Activated naive CD8-positive, alpha-beta T cell (primary cell): ENCODE measurements around the gene CHM.

ENCODE experiments used
- H3K27ac Mint-ChIP-seq: one replicate; pipeline ENCODE4 v1.8.0; 2021; ENCODE audit warnings: mixed read lengths
- H3K27me3 Mint-ChIP-seq: one replicate; pipeline ENCODE4 v1.8.0; 2021; ENCODE audit warnings: mixed read lengths
- H3K36me3 Mint-ChIP-seq: one replicate; pipeline ENCODE4 v1.8.0; 2021; ENCODE audit warnings: mixed read lengths
- H3K4me1 Mint-ChIP-seq: one replicate; pipeline ENCODE4 v1.8.0; 2021; ENCODE audit warnings: low read depth, mixed read lengths
- H3K4me3 Mint-ChIP-seq: one replicate; pipeline ENCODE4 v1.8.0; 2021; ENCODE audit warnings: mild to moderate bottlenecking, mixed read lengths
- H3K9me3 Mint-ChIP-seq: one replicate; pipeline ENCODE4 v1.8.0; 2021; ENCODE audit warnings: low read depth, mixed read lengths

CHM gene

GRCh38 chrX:85903692-85904471 lies 143.5 kb downstream of the CHM start:
- Mint-ChIP-seq H3K27me3 (no peaks in the 10 kb centered on the region), H3K4me3 (no peak overlapping the region), H3K27ac (no peak overlapping the region), H3K9me3 (no peaks in the 10 kb centered on the region), H3K36me3 (no peaks in the 10 kb centered on the region), H3K4me1 (no peaks in the 10 kb centered on the region)

GRCh38 chrX:85897362-85898126 lies 149.8 kb downstream of the CHM start:
- no peaks in the 10 kb centered on the region for H3K9me3 Mint-ChIP-seq
- H3K27ac Mint-ChIP-seq = no peak overlapping the region
- no peaks in the 10 kb centered on the region for H3K27me3 Mint-ChIP-seq
- H3K36me3 Mint-ChIP-seq = peaks cover 10% of the 10 kb centered on the region
- H3K4me1 Mint-ChIP-seq = no peaks in the 10 kb centered on the region
- no peak overlapping the region for H3K4me3 Mint-ChIP-seq

- H3K27me3 Mint-ChIP-seq = no peaks in the 10 kb centered on the region
- H3K9me3 Mint-ChIP-seq = no peaks in the 10 kb centered on the region
- H3K27ac Mint-ChIP-seq = no peak overlapping the region
- no peak overlapping the region for H3K4me3 Mint-ChIP-seq
- H3K36me3 Mint-ChIP-seq = peaks cover 5% of the 10 kb centered on the region
- no peaks in the 10 kb centered on the region for H3K4me1 Mint-ChIP-seq
Observed at GRCh38 chrX:85882601-85883000, 164.8 kb downstream of the CHM start.

GRCh38 chrX:85870585-85870984 lies 176.8 kb downstream of the CHM start:
- no peak overlapping the region for H3K4me3 Mint-ChIP-seq
- no peaks in the 10 kb centered on the region for H3K4me1 Mint-ChIP-seq
- no peak overlapping the region for H3K27ac Mint-ChIP-seq
- no peaks in the 10 kb centered on the region for H3K9me3 Mint-ChIP-seq
- H3K27me3 Mint-ChIP-seq = no peaks in the 10 kb centered on the region
- peaks cover 31% of the 10 kb centered on the region for H3K36me3 Mint-ChIP-seq

- Mint-ChIP-seq H3K4me3 (no peak overlapping the region), H3K36me3 (peaks cover 29% of the 10 kb centered on the region), H3K9me3 (no peaks in the 10 kb centered on the region), H3K27me3 (no peaks in the 10 kb centered on the region), H3K27ac (no peak overlapping the region), H3K4me1 (no peaks in the 10 kb centered on the region)
Observed at GRCh38 chrX:85865324-85865723, 182.0 kb downstream of the CHM start.

GRCh38 chrX:85859426-85859825 lies 187.9 kb downstream of the CHM start:
- Mint-ChIP-seq H3K27ac (no peak overlapping the region), H3K36me3 (no peaks in the 10 kb centered on the region), H3K4me3 (no peak overlapping the region), H3K9me3 (no peaks in the 10 kb centered on the region), H3K4me1 (no peaks in the 10 kb centered on the region), H3K27me3 (no peaks in the 10 kb centered on the region)

- no peaks in the 10 kb centered on the region for H3K4me1 Mint-ChIP-seq
- H3K36me3 Mint-ChIP-seq = no peaks in the 10 kb centered on the region
- no peaks in the 10 kb centered on the region for H3K27me3 Mint-ChIP-seq
- no peaks in the 10 kb centered on the region for H3K9me3 Mint-ChIP-seq
- no peak overlapping the region for H3K27ac Mint-ChIP-seq
- H3K4me3 Mint-ChIP-seq = no peak overlapping the region
Observed at GRCh38 chrX:85851418-85851817, 195.9 kb downstream of the CHM start.

- H3K4me1 Mint-ChIP-seq = no peaks in the 10 kb centered on the region
Observed at GRCh38 chrX:85836868-85837267, 210.5 kb downstream of the CHM start.

GRCh38 chrX:85828771-85829170 lies 218.6 kb downstream of the CHM start:
- no peaks in the 10 kb centered on the region for H3K27me3 Mint-ChIP-seq
- H3K9me3 Mint-ChIP-seq = no peaks in the 10 kb centered on the region
- no peak overlapping the region for H3K4me3 Mint-ChIP-seq
- no peaks in the 10 kb centered on the region for H3K36me3 Mint-ChIP-seq
- H3K4me1 Mint-ChIP-seq = no peaks in the 10 kb centered on the region
- no peak overlapping the region for H3K27ac Mint-ChIP-seq

More at GRCh38 chrX:85836868-85837267, 210.5 kb downstream of the CHM start:
- Mint-ChIP-seq H3K27ac (no peak overlapping the region), H3K4me3 (no peak overlapping the region), H3K27me3 (no peaks in the 10 kb centered on the region), H3K36me3 (no peaks in the 10 kb centered on the region), H3K9me3 (no peaks in the 10 kb centered on the region)

GRCh38 chrX:85815203-85815751 lies 232.1 kb downstream of the CHM start:
- no peaks in the 10 kb centered on the region for H3K36me3 Mint-ChIP-seq
- peaks cover 7% of the 10 kb centered on the region for H3K9me3 Mint-ChIP-seq
- no peaks in the 10 kb centered on the region for H3K4me1 Mint-ChIP-seq
- H3K4me3 Mint-ChIP-seq = no peak overlapping the region
- no peak overlapping the region for H3K27ac Mint-ChIP-seq
- H3K27me3 Mint-ChIP-seq = no peaks in the 10 kb centered on the region
